A673 (cell line): ENCODE measurements around the gene WDR82.

Source experiments
- EZH2 ChIP-seq: fragments of 200-600 bp; sonication (generic); IDR thresholded peaks from 2 replicates; pipeline ENCODE4 v1.6.1; 2017; ENCODE audit warnings: borderline replicate concordance, low read depth, mild to moderate bottlenecking, mixed read lengths, antibody characterized with exemption, low read length; ENCODE audit not compliant: poor library complexity, severe bottlenecking
- TF ChIP-seq, protein P1 (sequence below): fragments of 300-800, 200-600 bp; sonication (generic); conservative IDR thresholded peaks from 2 replicates; pipeline ENCODE4 v1.5.1; 2017; ENCODE audit warnings: low read depth, mild to moderate bottlenecking, antibody characterized with exemption, low read length, moderate library complexity, mixed read lengths

DNA sequence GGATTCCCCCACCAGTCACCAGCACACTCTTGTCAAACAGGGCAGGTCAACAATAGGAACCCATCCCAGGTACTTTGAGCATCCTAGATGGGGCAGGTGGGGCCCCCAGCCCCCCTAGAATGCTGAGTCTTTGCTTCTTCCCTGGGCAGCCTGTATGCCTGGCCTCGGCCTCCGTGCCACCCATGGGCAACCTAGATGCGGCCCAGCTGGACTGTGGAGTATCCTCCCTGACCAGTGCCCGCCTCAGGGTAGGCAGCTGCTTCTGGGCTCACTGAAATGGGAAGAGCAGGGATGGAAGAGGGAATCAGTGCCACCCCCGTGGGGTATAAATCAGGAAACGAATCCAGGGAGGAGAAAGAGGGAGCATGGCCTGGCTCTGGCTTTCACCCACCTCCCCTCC lies 48.5 kb upstream of the WDR82 start:
- TF ChIP-seq, protein P1, sequence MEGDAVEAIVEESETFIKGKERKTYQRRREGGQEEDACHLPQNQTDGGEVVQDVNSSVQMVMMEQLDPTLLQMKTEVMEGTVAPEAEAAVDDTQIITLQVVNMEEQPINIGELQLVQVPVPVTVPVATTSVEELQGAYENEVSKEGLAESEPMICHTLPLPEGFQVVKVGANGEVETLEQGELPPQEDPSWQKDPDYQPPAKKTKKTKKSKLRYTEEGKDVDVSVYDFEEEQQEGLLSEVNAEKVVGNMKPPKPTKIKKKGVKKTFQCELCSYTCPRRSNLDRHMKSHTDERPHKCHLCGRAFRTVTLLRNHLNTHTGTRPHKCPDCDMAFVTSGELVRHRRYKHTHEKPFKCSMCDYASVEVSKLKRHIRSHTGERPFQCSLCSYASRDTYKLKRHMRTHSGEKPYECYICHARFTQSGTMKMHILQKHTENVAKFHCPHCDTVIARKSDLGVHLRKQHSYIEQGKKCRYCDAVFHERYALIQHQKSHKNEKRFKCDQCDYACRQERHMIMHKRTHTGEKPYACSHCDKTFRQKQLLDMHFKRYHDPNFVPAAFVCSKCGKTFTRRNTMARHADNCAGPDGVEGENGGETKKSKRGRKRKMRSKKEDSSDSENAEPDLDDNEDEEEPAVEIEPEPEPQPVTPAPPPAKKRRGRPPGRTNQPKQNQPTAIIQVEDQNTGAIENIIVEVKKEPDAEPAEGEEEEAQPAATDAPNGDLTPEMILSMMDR = no peak
- TF ChIP-seq EZH2 = no peak
